Neural cell (in vitro differentiated cells): ENCODE results near the gene PANX2. TPM values are rescaled to one million over a fixed set of nuclear protein-coding genes. Genes with fewer than 3 reads are reported as not detected.

Experiments used
- H2AFZ ChIP-seq: fragments of 200-600, 300-800 bp; sonication (generic), shearing (Covaris generic); 2 replicates; pipeline ENCODE4 v1.6.0; 2014; ENCODE audit warnings: low read depth, mild to moderate bottlenecking, antibody characterized with exemption, low read length, moderate library complexity
- H3F3A ChIP-seq: fragments of 200-600 bp; shearing (Covaris generic); 2 replicates; pipeline ENCODE4 v1.6.1; 2016; ENCODE audit warnings: mild to moderate bottlenecking, moderate library complexity, mixed read lengths, antibody characterized with exemption, low read length; ENCODE audit not compliant: insufficient read depth, poor library complexity, severe bottlenecking
- H3K27ac ChIP-seq: fragments of 200-600, 300-800 bp; sonication (generic), shearing (Covaris generic); 2 replicates; pipeline ENCODE4 v1.5.1; 2014; ENCODE audit warnings: mild to moderate bottlenecking, low read length, moderate library complexity
- H3K27me3 ChIP-seq: fragments of 300-800, 200-600 bp; sonication (generic), shearing (Covaris generic); 2 replicates; pipeline ENCODE4 v1.6.0; 2014; ENCODE audit warnings: mild to moderate bottlenecking, low read depth, low read length, moderate library complexity; ENCODE audit not compliant: insufficient read depth
- H3K36me3 ChIP-seq: fragments of 300-800, 200-600 bp; sonication (generic), shearing (Covaris generic); 2 replicates; pipeline ENCODE4 v1.5.1; 2014; ENCODE audit warnings: mild to moderate bottlenecking, antibody characterized with exemption, low read length, moderate library complexity; ENCODE audit not compliant: insufficient read depth
- H3K4me2 ChIP-seq: fragments of 300-800, 200-600 bp; sonication (generic), shearing (Covaris generic); 2 replicates; pipeline ENCODE4 v1.6.0; 2014; ENCODE audit warnings: mild to moderate bottlenecking, low read length
- H3K4me3 ChIP-seq: fragments of 300-800, 200-600 bp; sonication (generic), shearing (Covaris generic); 2 replicates; pipeline ENCODE4 v1.5.1; 2014; ENCODE audit warnings: mild to moderate bottlenecking, low read length, moderate library complexity
- H3K79me2 ChIP-seq: fragments of 200-600 bp; shearing (Covaris generic); replicated peaks from 2 replicates; pipeline ENCODE4 v1.6.0; 2014; ENCODE audit warnings: mild to moderate bottlenecking, low read length, moderate library complexity; ENCODE audit not compliant: insufficient read depth
- H3K9ac ChIP-seq: fragments of 300-800, 200-600 bp; sonication (generic), shearing (Covaris generic); 2 replicates; pipeline ENCODE4 v1.6.1; 2016; ENCODE audit warnings: mild to moderate bottlenecking, low read length, mixed read lengths
- H3K9me2 ChIP-seq: fragments of 200-600 bp; shearing (Covaris generic); 2 replicates; pipeline ENCODE4 v1.6.1; 2016; ENCODE audit warnings: mild to moderate bottlenecking, low read length, mixed read lengths; ENCODE audit not compliant: insufficient read depth
- H3K9me3 ChIP-seq: fragments of 200-600, 300-800 bp; sonication (generic), shearing (Covaris generic); 2 replicates; pipeline ENCODE4 v1.6.1; 2016; ENCODE audit warnings: mild to moderate bottlenecking, mixed run types, low read length, moderate library complexity, mixed read lengths
- H4K20me1 ChIP-seq: fragments of 200-600 bp; shearing (Covaris generic); 2 replicates; pipeline ENCODE4 v1.6.1; 2016; ENCODE audit warnings: mild to moderate bottlenecking, mixed run types; ENCODE audit not compliant: insufficient read depth
- CTCF ChIP-seq: fragments of 450-650 bp; IDR thresholded peaks from 2 replicates; pipeline ENCODE4 v1.5.1; 2014; ENCODE audit warnings: antibody characterized with exemption, mild to moderate bottlenecking, moderate library complexity; ENCODE audit not compliant: poor library complexity, severe bottlenecking
- EP300 ChIP-seq: fragments of 450-650 bp; conservative IDR thresholded peaks from 2 replicates; pipeline ENCODE4 v1.6.1; 2014; ENCODE audit warnings: antibody characterized with exemption, mild to moderate bottlenecking, moderate library complexity; ENCODE audit not compliant: poor library complexity, severe bottlenecking
- EZH2 ChIP-seq: fragments of 200-600, 300-800 bp; shearing (Covaris generic), sonication (generic); IDR thresholded peaks from 2 replicates; pipeline ENCODE4 v1.6.1; 2014; ENCODE audit warnings: antibody characterized with exemption, low read length, borderline replicate concordance, mild to moderate bottlenecking; ENCODE audit not compliant: insufficient read depth, poor library complexity, severe bottlenecking
- MXI1 ChIP-seq: fragments of 450-650 bp; conservative IDR thresholded peaks from 2 replicates; pipeline ENCODE4 v1.6.1; 2014; ENCODE audit warnings: antibody characterized with exemption, mild to moderate bottlenecking; ENCODE audit not compliant: poor library complexity, severe bottlenecking
- POLR2AphosphoS5 ChIP-seq: IDR thresholded peaks from 2 replicates; pipeline ENCODE4 v1.6.1; 2012
- RAD21 ChIP-seq: fragments of 450-650 bp; conservative IDR thresholded peaks from 2 replicates; pipeline ENCODE4 v1.6.1; 2014; ENCODE audit warnings: antibody characterized with exemption, mild to moderate bottlenecking, moderate library complexity
- REST ChIP-seq: IDR thresholded peaks from 2 replicates; pipeline ENCODE4 v1.6.1; 2012; ENCODE audit warnings: borderline replicate concordance
- SMC3 ChIP-seq: fragments of 450-650 bp; conservative IDR thresholded peaks from 2 replicates; pipeline ENCODE4 v1.6.1; 2014; ENCODE audit warnings: antibody characterized with exemption, mild to moderate bottlenecking, moderate library complexity; ENCODE audit not compliant: poor library complexity
- TAF1 ChIP-seq: IDR thresholded peaks from 2 replicates; pipeline ENCODE4 v1.6.1; 2012; ENCODE audit warnings: low read depth
- polyA plus RNA-seq: library from polyadenylated mRNA; depleted of rRNA; stranded (reverse); fragments of >200 nt; gene quantifications from 2 replicates; pipeline ENCODE4 v1.2.3, GENCODE V29; 2014

Gene PANX2
- polyA plus RNA-seq, 1 donor from 2014 or later = 3.4 TPM

DNA sequence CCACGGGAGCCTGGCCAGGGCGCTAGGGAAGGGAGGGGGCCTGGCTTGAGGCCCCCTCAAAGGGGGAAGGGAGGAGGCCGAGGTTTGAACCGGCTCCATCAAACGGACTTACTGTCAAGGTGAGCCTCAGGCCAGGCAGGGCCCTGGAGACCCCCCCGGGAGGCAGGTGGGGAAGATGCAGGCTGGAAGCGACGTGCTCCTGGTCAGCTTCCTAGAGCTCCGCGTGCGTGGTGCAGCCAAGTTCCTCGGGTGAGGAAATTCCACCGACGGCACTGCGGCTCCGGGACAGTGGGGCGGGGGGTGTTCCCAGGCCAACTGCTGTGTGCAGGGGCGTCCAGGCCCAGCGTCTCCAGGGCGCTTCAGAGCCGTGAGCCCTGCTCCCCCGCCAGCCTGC, 7.9 kb downstream of the PANX2 start:
- Histone ChIP-seq H3K79me2 (no peaks in the 10 kb centered on the region), H3F3A (no peaks in the 10 kb centered on the region), H3K27me3 (no peaks in the 10 kb centered on the region), H3K27ac (no peak overlapping the region), H2AFZ (no peak overlapping the region), H3K9ac (no peak overlapping the region), H3K36me3 (no peaks in the 10 kb centered on the region), H3K9me2 (no peaks in the 10 kb centered on the region), H3K4me3 (no peak overlapping the region), H4K20me1 (no peaks in the 10 kb centered on the region), H3K9me3 (no peaks in the 10 kb centered on the region), H3K4me2 (no peak overlapping the region)
- TF ChIP-seq MXI1 = no peak
- TF ChIP-seq EZH2 = no peak
- no peak for TF ChIP-seq CTCF
- no peak for TF ChIP-seq REST
- TF ChIP-seq POLR2AphosphoS5 = no peak
- TF ChIP-seq EP300 = no peak
- no peak for TF ChIP-seq TAF1

GRCh38 chr22:50178871-50179869, 8.6 kb downstream of the PANX2 start:
- H3K27ac ChIP-seq = no peak overlapping the region
- no peaks in the 10 kb centered on the region for H3K9me2 ChIP-seq
- H3K4me3 ChIP-seq = no peak overlapping the region
- no peaks in the 10 kb centered on the region for H3K79me2 ChIP-seq
- no peaks in the 10 kb centered on the region for H3F3A ChIP-seq
- H3K4me2 ChIP-seq = no peak overlapping the region
- H2AFZ ChIP-seq = no peak overlapping the region
- no peak for TF ChIP-seq RAD21
- no peak for TF ChIP-seq SMC3
- no peak for TF ChIP-seq CTCF
- TF ChIP-seq EZH2 = no peak
- no peak for TF ChIP-seq MXI1
- no peaks in the 10 kb centered on the region for H4K20me1 ChIP-seq
- H3K27me3 ChIP-seq = no peaks in the 10 kb centered on the region
- H3K9ac ChIP-seq = no peak overlapping the region
- H3K9me3 ChIP-seq = no peaks in the 10 kb centered on the region
- no peaks in the 10 kb centered on the region for H3K36me3 ChIP-seq
